A673 (cell line): ENCODE measurements around the gene GCG.

Experiments used
- EZH2 ChIP-seq: fragments of 200-600 bp; sonication (generic); IDR thresholded peaks from 2 replicates; pipeline ENCODE4 v1.6.1; 2017; ENCODE audit warnings: borderline replicate concordance, low read depth, mild to moderate bottlenecking, mixed read lengths, antibody characterized with exemption, low read length; ENCODE audit not compliant: poor library complexity, severe bottlenecking
- TF ChIP-seq, protein P1 (sequence below): fragments of 300-800, 200-600 bp; sonication (generic); conservative IDR thresholded peaks from 2 replicates; pipeline ENCODE4 v1.5.1; 2017; ENCODE audit warnings: low read depth, mild to moderate bottlenecking, antibody characterized with exemption, low read length, moderate library complexity, mixed read lengths

DNA sequence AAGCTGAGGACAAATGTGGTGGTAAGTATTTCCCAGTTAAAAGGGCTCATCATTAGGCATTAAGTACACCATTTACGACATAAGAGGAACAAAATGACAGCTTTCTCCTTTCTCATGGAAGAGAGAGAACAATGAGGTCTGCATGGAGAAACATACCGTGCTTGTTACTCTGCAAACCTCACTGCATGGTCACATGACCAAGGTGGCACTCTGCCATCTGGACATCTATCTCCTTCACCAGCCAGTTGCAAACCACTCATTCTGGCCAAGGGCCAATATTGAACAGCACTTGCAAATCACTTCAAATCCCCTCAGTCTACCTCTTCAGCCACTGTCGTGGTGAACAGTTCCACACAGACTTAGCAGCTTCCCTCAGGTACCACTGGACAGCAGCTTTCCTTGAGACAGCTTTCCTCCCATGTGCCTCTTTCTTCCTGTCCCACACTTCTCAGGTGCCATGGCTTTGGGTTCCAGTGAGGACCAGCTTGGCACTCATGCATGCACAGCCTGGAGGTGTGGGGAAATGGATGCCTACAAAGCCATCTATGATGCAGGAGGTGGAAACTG lies 48.5 kb downstream of the GCG start:
- TF ChIP-seq, protein P1, sequence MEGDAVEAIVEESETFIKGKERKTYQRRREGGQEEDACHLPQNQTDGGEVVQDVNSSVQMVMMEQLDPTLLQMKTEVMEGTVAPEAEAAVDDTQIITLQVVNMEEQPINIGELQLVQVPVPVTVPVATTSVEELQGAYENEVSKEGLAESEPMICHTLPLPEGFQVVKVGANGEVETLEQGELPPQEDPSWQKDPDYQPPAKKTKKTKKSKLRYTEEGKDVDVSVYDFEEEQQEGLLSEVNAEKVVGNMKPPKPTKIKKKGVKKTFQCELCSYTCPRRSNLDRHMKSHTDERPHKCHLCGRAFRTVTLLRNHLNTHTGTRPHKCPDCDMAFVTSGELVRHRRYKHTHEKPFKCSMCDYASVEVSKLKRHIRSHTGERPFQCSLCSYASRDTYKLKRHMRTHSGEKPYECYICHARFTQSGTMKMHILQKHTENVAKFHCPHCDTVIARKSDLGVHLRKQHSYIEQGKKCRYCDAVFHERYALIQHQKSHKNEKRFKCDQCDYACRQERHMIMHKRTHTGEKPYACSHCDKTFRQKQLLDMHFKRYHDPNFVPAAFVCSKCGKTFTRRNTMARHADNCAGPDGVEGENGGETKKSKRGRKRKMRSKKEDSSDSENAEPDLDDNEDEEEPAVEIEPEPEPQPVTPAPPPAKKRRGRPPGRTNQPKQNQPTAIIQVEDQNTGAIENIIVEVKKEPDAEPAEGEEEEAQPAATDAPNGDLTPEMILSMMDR = no peak
- no peak for TF ChIP-seq EZH2
